ENCODE data around the gene RBM23. TPM values are rescaled to one million over a fixed set of nuclear protein-coding genes. Genes with fewer than 3 reads are reported as not detected.

RBM23 gene
- polyA plus RNA-seq, 1 donor (not counting 4 experiments of a cell fraction or from before 2014, with no cell fraction given) = 50.8 TPM

- Histone ChIP-seq H3K27ac (ENCODE audit: control insufficient read depth, insufficient read depth, low read length) (no peak overlapping the region), H3K4me3 (ENCODE audit: control insufficient read depth in 2 of 3, extremely low read depth in 1 of 3, insufficient read depth in 2 of 3, low read depth in 1 of 3, low read length in 3 of 3) (no peak overlapping the region), H3K27me3 (ENCODE audit: control insufficient read depth, extremely low read depth, insufficient read depth, low read length) (no peaks in the 10 kb centered on the region), H3K4me1 (ENCODE audit: control insufficient read depth, extremely low read depth, insufficient read depth, low read length) (peaks cover 4% of the 10 kb centered on the region), H3K9me1 (ENCODE audit: control insufficient read depth, extremely low read depth, insufficient read depth, low read length) (no peaks in the 10 kb centered on the region), H3K36me3 (ENCODE audit: control insufficient read depth in 2 of 2, extremely low read depth in 1 of 2, insufficient read depth in 2 of 2, low read length in 2 of 2) (peaks cover 24 to 39% of the 10 kb centered on the region in 2 experiments), H4K20me1 (ENCODE audit: control insufficient read depth, extremely low read depth, insufficient read depth, low read length) (no peaks in the 10 kb centered on the region), H3K9me3 (ENCODE audit: control insufficient read depth, low read depth, low read length) (no peaks in the 10 kb centered on the region), H3K79me2 (ENCODE audit: control insufficient read depth, insufficient read depth, low read length) (no peaks in the 10 kb centered on the region), H3K9ac (ENCODE audit: control insufficient read depth, extremely low read depth, insufficient read depth, low read length) (no peak overlapping the region), H2AFZ (ENCODE audit: control insufficient read depth, low read length) (no peak overlapping the region), H3K4me2 (ENCODE audit: control insufficient read depth, extremely low read depth, insufficient read depth, low read depth, low read length) (no peak overlapping the region)
- DNase-seq (ENCODE audit: low read depth, low spot score) (no peak), FAIRE-seq (no peak)
- dilution Hi-C loops (cut with MboI; ENCODE audit: extremely low pct_ligation_motif_present, low sequenced_read_pairs) = no loop called here
- TF ChIP-seq CTCF (optimal IDR thresholded peaks at IDR 0.05 in 1 of 3, IDR thresholded peaks at IDR 0.05 in 1 of 3, conservative IDR thresholded peaks at IDR 0.05 in 1 of 3; ENCODE audit: extremely low read depth in 1 of 3, insufficient read depth in 2 of 3, low read length in 3 of 3) (no peak), EZH2 (IDR thresholded peaks at IDR 0.05; ENCODE audit: low read length) (no peak)
Measured at GRCh38 chr14:22903742-22904087, 15.2 kb downstream of the RBM23 start.

DNA sequence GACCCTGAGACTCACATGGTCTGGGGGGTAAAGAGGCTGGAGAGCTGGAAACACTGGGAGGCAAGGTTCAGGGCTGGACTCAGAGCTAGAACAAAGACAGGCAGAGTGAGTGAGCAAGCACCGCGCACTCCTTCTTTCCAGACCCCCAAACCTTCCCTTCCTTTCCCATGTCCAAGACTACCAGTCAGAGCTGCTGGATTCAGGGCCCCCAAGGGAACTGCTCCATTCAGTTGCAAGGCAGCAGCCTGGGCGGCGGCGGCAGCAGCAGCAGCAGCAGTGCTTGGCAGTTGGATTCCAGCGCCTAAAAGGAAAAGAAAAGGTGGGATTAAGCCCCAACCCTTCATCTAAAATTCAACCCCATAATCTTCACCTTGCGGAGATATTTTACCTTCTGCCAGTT lies 17.1 kb downstream of the RBM23 start:
- Histone ChIP-seq H3K27me3 (ENCODE audit: control insufficient read depth, extremely low read depth, insufficient read depth, low read length) (no peaks in the 10 kb centered on the region), H3K79me2 (ENCODE audit: control insufficient read depth, insufficient read depth, low read length) (no peaks in the 10 kb centered on the region), H3K9me3 (ENCODE audit: control insufficient read depth, low read depth, low read length) (no peaks in the 10 kb centered on the region), H2AFZ (ENCODE audit: control insufficient read depth, low read length) (no peak overlapping the region), H3K9me1 (ENCODE audit: control insufficient read depth, extremely low read depth, insufficient read depth, low read length) (no peaks in the 10 kb centered on the region), H4K20me1 (ENCODE audit: control insufficient read depth, extremely low read depth, insufficient read depth, low read length) (no peaks in the 10 kb centered on the region), H3K4me3 (ENCODE audit: control insufficient read depth in 2 of 3, extremely low read depth in 1 of 3, insufficient read depth in 2 of 3, low read depth in 1 of 3, low read length in 3 of 3) (no peak overlapping the region), H3K4me2 (ENCODE audit: control insufficient read depth, extremely low read depth, insufficient read depth, low read depth, low read length) (no peak overlapping the region), H3K9ac (ENCODE audit: control insufficient read depth, extremely low read depth, insufficient read depth, low read length) (no peak overlapping the region), H3K27ac (ENCODE audit: control insufficient read depth, insufficient read depth, low read length) (no peak overlapping the region), H3K36me3 (ENCODE audit: control insufficient read depth in 2 of 2, extremely low read depth in 1 of 2, insufficient read depth in 2 of 2, low read length in 2 of 2) (peaks cover 22 to 36% of the 10 kb centered on the region in 2 experiments), H3K4me1 (ENCODE audit: control insufficient read depth, extremely low read depth, insufficient read depth, low read length) (peaks cover 14% of the 10 kb centered on the region)
- no peak for DNase-seq (ENCODE audit: low read depth, low spot score)
- dilution Hi-C loops (cut with MboI; ENCODE audit: extremely low pct_ligation_motif_present, low sequenced_read_pairs) = no loop called here
- no peak for FAIRE-seq
- TF ChIP-seq CTCF (optimal IDR thresholded peaks at IDR 0.05 in 1 of 3, IDR thresholded peaks at IDR 0.05 in 1 of 3, conservative IDR thresholded peaks at IDR 0.05 in 1 of 3; ENCODE audit: extremely low read depth in 1 of 3, insufficient read depth in 2 of 3, low read length in 3 of 3) = no peak
- no peak for TF ChIP-seq EZH2 (IDR thresholded peaks at IDR 0.05; ENCODE audit: low read length)
